HG03457 (cell line): ENCODE measurements around the gene DGCR8.

ENCODE experiments used
- ATAC-seq: cut with Tn5 transposase; IDR thresholded peaks from one replicate; pipeline ENCODE4 v1.9.1; 2021; ENCODE audit warnings: moderate number of reproducible peaks; ENCODE audit not compliant: unreplicated experiment

Gene DGCR8

DNA sequence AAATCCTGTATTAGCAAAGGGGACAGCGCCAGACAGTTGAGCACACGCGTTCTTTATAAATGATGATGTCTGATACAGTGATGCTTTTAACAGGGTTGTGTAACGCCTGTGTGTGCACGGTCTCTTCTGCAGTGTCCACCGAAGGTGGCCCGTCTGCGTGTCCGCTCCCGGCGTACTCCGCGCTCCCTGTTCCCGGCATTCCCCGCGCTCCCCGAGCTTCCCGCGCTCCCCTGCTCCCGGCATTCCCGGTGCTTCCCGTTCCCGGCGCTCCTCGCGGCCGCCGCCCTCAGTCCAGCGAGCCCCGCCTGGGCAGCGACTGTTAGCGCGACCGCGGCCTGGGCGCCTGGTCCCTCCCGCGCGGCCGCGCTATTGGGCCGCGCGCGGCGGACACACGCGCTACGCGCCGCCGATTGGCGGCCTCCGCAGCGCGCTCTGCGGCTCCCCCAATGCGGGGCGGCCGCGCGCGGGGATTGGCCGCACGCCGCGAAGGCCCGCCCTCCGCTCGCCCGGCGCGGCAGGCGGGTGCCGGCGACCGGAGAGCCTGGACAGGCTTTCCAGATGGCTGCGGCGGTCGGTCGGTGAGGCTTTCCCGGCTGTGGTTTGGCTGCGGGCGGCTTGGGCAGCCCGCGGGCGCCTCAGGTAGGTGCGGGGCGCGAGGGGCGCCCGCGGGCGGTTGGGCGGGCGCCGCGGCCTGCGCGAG, at the start of gene DGCR8:
Gene DGCR8 (plus strand): TSS at position 497 of the 700 bp plus-strand sequence. CDS start 5,723 bp downstream, outside the sequence.
- peak; percentile 67 for ATAC-seq

DNA sequence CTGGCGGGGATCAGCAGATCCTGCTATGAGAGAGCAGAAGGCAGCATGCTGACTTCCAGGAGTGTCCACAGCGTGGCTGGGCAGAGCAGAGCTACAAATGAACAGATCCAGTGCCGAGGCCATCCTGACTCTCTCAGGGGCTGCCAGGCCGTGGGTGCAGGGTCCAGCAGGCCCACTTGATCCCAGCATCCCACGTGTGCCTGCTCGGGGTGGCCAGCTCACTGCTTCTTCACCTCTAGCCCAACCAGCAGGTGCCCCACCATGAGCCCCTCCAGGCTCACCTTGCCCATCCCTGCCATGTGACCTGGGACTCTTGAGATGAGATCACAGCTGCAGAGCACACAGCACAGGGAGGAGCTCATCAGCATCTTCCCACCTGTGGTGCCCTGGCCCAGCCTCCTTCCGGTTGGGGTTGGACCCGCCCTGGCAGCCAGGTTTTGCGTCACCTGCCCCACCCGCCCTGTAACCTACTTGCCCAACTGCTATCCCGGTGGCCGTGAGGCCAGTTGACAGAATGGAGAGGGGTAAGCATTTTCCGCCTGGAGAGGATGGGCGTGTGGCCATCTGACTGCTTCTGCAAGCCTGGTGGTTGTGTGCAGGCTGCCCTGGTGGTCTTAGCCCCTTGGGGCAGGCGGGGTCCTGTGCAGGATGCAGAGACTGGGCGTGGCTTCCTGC, 48.2 kb upstream of the DGCR8 start:
- ATAC-seq: no peak

GRCh38 chr22:20032407-20032991, 47.5 kb upstream of the DGCR8 start:
- ATAC-seq: no peak

DNA sequence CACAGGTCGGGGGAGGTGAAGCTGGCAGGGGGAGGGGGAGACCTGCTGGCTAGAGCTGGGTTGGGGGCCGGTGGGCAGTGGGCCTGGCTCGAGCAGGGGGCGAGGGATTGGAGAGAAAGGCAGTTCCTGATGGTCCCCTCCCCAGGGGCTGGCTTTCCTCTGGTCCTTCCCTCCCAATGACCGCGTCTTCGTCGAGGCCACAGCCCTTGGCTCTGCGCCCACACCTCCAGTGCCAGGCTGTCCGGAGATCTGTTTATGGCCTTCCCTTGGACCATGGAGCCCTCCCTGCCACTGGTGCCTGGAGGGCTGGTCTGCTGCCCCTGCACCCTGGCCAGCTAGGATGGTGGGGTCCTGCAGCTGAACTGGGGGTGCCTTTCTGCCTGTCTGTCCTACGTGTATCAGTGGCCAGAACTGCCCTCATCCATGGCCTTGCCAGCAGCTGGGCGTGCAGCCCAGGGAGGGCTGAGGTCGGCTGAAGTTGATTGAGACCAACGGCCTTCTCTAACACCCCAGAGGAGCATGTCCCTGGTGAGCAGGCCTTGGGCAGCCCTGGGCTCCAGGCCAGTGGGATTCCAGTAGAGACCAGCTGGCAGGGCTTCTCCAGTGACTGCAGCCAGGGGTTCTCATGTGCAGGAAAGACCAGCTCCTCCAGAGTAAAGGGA, 46.9 kb upstream of the DGCR8 start:
- ATAC-seq: no peak

- no peak for ATAC-seq
These were observed 45.9 kb upstream of the DGCR8 start for GRCh38 chr22:20034143-20034542.

- ATAC-seq: no peak
These were observed 44.5 kb upstream of the DGCR8 start for GRCh38 chr22:20035375-20036083.

DNA sequence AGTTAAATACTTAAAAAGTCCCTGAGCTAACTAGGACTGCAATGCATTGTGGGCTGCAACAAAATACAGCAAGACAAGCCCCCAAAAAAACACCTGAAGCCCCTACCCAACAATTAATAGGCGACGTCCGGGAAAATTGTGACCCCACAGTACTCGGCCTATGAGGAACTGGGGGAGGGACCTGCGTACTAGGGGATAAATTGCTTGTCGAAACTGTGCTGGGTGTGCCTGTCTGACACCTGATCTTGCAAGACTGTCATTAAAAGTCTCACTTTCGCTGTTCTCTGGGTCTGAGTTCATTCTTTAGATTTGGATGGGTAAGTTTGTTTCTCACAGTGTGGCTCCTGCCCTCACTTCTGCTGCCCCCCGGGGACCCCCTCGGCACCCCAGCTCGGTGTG, 44.0 kb upstream of the DGCR8 start:
- ATAC-seq: no peak

GRCh38 chr22:20036535-20037392, 43.3 kb upstream of the DGCR8 start:
- ATAC-seq: no peak

- no peak for ATAC-seq
These were observed 42.6 kb upstream of the DGCR8 start for GRCh38 chr22:20037419-20037818.

- no peak for ATAC-seq
These were observed 41.5 kb upstream of the DGCR8 start for GRCh38 chr22:20038574-20038973.

DNA sequence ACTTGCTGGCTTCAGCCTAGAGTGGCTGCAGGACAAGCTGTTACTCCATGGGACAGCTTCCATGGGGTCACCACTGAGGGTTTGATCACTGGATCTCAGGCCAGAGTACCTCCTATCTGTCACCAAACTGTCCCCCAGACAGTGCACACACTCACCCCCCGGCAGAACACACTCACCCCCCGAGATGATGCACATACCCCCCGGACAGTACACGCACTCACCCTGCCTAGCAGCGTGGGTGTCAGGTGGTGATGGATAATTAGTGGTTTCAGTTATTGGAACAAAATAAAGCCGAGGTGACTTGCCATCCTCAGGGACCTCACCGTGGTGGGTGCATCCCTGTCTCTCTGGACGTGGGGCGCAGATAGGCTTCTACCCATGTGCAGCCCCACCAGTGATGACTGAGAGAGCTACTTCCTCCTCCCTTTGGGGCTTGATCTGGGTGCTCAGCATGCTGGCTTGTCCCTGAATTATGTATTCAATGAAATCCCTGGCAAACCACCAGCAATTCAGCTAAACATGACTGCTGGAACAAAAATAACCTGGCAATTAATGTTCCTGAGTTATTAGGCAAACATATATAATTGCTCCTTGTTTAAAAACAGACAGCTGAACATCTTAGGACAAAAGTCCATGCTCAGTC, 40.2 kb upstream of the DGCR8 start:
- no peak for ATAC-seq

DNA sequence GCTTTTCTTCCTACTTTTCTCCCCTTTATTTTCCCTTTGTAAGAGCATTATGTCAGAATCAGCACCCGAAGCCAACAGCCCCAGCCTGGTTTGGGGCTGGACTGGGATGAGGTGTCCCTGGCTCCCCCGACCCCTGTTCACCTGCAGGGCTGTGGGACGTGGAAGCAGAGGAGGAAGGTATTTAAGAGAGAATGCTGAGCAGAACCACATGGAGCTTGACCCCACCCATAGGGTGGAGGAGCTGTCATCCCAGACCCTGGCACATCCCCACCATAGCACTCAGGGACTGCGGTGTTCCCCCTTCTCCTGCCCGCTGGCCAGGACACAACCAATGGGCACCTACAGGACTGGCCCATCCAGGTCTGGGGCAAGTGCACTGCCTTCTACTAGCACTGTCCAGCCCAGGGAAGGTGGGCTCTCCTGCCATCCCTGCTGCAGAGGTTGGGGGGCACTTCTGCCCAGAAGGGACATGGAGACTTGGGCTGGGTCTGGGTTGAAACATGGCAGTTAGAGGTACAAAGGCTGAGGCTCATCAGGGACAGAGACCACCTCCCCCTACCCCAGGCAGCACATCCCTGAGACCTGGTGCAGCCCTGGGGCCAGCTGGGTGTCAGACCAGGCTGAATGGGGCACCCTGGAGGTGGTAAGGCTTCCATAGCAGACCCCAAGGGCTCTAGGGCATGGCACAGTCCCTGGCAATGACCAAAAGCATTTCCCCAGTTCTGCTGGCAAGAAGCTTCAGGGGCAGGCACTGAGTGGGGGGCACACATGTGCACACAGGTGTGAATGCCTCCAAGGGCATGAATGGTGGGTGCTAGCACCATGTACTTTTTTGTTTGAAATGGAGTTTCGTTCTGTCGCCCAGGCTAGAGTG, 39.5 kb upstream of the DGCR8 start:
- no peak for ATAC-seq

DNA sequence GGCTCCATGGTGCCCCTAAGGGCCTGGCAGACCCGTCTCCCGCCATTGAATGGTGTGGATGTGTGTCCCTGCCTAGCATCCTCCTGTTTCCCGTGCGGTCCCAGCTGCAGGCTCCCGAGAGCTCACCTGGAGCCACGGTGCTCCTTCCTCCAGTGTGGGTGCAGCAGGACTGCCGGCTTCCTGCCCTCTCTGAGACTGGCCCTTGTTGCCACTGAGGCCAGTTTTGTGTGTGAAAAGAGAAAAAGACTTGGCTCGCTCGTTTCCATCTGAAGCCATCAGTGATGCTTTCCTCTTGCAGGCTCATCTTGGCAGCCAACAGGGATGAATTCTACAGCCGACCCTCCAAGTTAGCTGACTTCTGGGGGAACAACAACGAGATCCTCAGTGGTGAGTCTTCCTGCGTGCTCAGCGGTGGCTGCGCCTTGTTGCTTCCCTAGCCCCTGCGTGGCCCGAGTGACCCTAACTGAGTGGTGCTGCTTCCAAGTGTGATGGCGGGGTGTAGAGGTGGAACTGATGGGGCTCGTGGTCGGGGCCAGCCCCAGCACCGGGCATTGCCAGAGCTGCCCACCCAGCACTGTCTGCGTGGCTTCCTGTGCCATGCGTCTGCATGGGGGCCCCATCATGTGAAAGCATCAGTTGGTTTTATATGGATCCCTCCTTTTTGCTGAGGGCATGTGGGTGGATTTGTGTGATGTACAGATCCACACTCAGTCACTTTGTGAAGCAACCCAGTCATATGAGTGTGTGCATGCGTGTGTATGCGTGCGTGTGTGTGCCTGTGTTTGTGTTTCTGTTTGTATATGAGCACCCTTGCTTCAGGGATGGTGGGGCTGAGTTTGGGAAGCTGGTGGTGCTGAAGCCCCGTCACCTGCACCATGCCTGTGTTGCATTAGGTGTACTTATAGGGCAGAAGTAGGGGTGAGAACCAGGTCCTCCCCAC, 36.7 kb upstream of the DGCR8 start:
- no peak for ATAC-seq

GRCh38 chr22:20043997-20044342, 36.1 kb upstream of the DGCR8 start:
- no peak for ATAC-seq

DNA sequence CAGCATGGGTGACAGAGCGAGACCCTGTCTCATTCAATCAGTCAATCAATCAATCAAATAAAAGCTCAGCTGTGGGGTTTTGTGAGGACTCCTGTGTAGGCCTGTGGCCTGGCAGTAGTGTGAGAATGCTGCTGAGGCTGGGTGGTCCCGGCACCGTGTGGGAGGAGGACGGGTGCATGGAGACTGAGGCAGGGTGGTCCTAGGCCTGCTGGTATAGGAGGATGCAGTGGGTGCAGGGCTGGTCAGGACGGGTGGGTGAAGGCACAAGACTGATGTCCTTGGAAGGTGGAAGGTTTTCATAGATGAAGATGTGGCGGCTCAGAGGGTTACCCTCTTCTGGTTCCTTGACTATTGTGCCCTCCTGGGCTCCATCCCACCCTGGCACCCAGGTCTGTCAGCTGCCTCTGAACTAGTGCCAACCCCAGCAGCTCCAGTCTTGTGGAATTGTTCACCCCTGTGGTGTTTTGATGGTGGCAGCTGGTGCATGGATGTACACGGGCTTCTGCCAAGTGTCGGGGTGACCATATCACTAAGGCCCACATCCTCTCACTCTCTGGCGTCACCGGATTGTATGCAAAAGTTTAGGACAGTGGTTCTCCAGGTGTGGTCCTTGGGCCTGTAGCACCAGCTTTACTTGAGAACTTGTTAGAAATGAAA, 35.4 kb upstream of the DGCR8 start:
- no peak for ATAC-seq

GRCh38 chr22:20046730-20047129, 33.3 kb upstream of the DGCR8 start:
- no peak for ATAC-seq

DNA sequence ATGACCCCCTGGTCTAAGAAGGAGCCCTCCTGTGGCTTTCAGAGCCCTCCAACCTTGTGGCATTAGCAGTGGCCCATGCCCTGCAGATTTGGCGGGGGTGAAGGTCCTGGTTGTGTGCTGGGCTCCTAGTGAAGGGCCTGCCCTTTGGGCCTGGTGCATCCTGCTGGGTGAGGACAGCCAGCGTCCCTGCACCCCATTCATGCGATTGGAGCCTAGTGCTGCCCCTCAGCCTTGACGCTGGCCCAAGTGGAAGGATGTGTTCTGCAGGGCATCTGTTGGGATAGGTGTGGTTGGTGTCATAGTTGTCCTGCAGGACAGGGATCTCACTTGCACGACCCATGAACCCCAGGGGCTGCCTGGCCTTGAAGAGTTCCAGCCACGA, 28.1 kb upstream of the DGCR8 start:
- no peak for ATAC-seq
